ENCODE measurements around the gene TPRX2. TPM values are rescaled to one million over a fixed set of nuclear protein-coding genes. Genes with fewer than 3 reads are reported as not detected.

Gene TPRX2
- total and polyA plus RNA-seq, 2 donors (not counting 1 experiment from before 2014, with no cell fraction given) = not detected

Other genes with a start within 250 kb of the TPRX2 start
- gene EHD2, start 145.8 kb upstream of the TPRX2 start, total RNA-seq = not detected in 2 replicates
- gene EHD2, start 145.8 kb upstream of the TPRX2 start, polyA plus RNA-seq = not detected in 2 replicates
- gene NOP53, start 113.7 kb upstream of the TPRX2 start, total RNA-seq = 921 and 978 TPM in 2 replicates
- 526 and 634 TPM in 2 replicates for gene NOP53, start 113.7 kb upstream of the TPRX2 start, polyA plus RNA-seq
- gene SELENOW, start 80.5 kb upstream of the TPRX2 start, total RNA-seq = 46.3 and 47.7 TPM in 2 replicates
- gene SELENOW, start 80.5 kb upstream of the TPRX2 start, polyA plus RNA-seq = 56.4 and 73.7 TPM in 2 replicates
- not detected in 2 replicates for gene TPRX1, start 54.7 kb upstream of the TPRX2 start, total RNA-seq
- gene TPRX1, start 54.7 kb upstream of the TPRX2 start, polyA plus RNA-seq = not detected in 2 replicates
- 0.07 TPM in 1 of 2 replicates, not detected in the other for gene CRX, start 37.3 kb upstream of the TPRX2 start, total RNA-seq
- not detected in 2 replicates for gene CRX, start 37.3 kb upstream of the TPRX2 start, polyA plus RNA-seq
- not detected in 2 replicates for gene SULT2A1, start 27.1 kb downstream of the TPRX2 start, total RNA-seq
- gene SULT2A1, start 27.1 kb downstream of the TPRX2 start, polyA plus RNA-seq = not detected in 2 replicates
- not detected in 2 replicates for gene BSPH1, start 132.9 kb downstream of the TPRX2 start, total RNA-seq
- not detected in 2 replicates for gene BSPH1, start 132.9 kb downstream of the TPRX2 start, polyA plus RNA-seq
- not detected in 2 replicates for gene ELSPBP1, start 135.4 kb downstream of the TPRX2 start, total RNA-seq
- gene ELSPBP1, start 135.4 kb downstream of the TPRX2 start, polyA plus RNA-seq = not detected in 2 replicates
- gene CABP5, start 184.8 kb downstream of the TPRX2 start, total RNA-seq = not detected in 2 replicates
- 0.20 TPM in 1 of 2 replicates, not detected in the other for gene CABP5, start 184.8 kb downstream of the TPRX2 start, polyA plus RNA-seq